ENCODE results near the gene CD300LG.

CD300LG gene

DNA sequence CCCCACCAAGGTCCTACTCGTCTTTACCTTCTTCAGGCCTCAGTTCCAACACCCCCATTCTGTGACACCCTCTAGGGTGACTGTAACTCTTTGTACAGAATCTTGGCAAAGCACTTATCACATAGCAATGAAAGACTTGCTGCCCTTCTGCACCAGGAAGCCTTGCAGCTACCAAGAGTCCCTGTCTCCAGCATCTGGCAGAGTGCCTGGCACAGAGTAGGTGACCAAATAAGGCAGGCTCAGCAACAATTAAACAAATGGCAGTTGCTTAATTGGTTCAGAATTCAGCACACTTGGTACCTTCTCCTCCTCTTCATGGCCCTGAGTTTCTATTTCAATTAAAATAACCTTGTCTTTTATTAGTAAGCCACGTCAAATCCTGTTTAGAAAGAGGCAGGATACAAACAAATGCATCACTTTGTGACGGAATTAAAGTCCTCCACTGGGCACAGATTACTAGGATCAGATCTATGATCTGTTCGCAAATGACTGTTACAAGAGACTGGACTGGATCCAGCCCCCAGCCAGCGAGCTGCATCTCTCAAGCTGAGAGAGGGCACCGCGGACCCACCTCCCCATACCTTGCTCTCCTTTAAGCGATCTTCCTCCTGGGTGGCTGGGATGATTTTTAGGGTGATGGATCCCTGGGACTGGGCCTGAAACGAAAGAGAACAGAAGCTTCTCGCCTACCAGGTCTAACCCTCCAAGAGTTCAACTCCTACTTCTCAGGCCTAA, 23.5 kb upstream of the CD300LG start:
- DNase-seq (ENCODE audit: low read depth) = no peak
- TF ChIP-seq, protein P1, sequence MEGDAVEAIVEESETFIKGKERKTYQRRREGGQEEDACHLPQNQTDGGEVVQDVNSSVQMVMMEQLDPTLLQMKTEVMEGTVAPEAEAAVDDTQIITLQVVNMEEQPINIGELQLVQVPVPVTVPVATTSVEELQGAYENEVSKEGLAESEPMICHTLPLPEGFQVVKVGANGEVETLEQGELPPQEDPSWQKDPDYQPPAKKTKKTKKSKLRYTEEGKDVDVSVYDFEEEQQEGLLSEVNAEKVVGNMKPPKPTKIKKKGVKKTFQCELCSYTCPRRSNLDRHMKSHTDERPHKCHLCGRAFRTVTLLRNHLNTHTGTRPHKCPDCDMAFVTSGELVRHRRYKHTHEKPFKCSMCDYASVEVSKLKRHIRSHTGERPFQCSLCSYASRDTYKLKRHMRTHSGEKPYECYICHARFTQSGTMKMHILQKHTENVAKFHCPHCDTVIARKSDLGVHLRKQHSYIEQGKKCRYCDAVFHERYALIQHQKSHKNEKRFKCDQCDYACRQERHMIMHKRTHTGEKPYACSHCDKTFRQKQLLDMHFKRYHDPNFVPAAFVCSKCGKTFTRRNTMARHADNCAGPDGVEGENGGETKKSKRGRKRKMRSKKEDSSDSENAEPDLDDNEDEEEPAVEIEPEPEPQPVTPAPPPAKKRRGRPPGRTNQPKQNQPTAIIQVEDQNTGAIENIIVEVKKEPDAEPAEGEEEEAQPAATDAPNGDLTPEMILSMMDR (IDR thresholded peaks at IDR 0.05; ENCODE audit: low read depth, low read length, missing control alignments) = no peak
- H3K4me3 ChIP-seq (ENCODE audit: low read depth, low read length) = no peak overlapping the region

DNA sequence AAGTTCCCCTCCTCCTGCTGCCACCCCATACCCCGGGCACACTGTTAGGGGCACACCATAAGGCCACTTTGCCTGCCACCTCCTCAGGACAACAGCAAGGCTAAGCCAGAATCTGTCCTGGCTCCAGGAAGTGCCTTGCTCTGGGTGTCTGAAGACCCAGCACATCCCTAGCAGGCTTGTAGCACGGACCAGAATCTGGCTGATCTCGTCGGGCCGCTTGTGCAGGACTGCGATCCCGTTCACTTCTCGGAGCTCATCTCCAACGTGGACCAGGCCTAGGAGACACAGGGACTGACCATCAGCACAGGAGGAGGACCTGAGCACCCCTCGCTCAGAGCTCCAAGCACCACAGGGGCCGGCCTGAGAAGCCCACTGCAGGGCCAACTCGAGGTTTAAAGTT, 21.4 kb upstream of the CD300LG start:
- no peak overlapping the region for H3K4me3 ChIP-seq (ENCODE audit: low read depth, low read length)
- TF ChIP-seq, protein P1 (IDR thresholded peaks at IDR 0.05; ENCODE audit: low read depth, low read length, missing control alignments) = no peak
- DNase-seq (ENCODE audit: low read depth) = no peak

DNA sequence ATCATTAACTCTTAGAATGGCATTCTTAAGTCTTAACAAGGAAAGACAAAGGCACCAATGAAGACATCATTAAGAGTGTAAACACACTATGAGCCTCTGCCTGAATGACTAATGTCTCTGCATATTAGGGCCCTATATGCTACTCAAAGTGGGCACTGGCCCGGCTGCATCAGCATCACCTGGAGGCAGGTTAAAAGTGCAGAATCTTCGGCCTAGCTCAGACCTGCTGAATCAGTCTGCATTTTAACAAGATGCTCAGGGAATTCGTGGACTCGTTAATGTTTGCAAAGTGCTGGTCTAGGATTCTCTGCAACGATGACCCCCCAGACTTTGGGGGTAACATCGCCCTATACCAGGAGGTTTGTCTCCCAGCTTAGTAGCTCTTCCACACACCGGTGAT, 20.8 kb upstream of the CD300LG start:
- TF ChIP-seq, protein P1 (IDR thresholded peaks at IDR 0.05; ENCODE audit: low read depth, low read length, missing control alignments) = no peak
- no peak overlapping the region for H3K4me3 ChIP-seq (ENCODE audit: low read depth, low read length)
- DNase-seq (ENCODE audit: low read depth) = no peak

DNA sequence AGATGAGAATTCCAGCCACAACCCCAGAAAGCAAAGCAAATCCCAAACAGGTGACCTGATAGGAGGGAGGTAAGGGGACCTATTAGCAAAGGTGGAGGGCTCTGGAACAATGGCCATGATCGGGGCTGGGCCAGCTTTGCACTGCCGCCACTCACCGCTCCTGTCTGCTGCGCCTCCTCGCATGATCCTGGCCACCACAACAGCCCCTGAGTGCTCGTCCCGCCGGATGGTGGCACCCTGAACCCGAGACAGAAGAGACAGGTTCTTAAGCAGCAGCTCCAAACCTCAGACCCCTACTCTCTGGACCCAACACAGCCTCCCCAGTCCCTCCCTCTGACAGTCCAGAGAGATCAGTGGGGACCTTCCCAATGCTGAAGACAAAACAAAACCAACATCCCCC, 19.4 kb upstream of the CD300LG start:
- TF ChIP-seq, protein P1 (IDR thresholded peaks at IDR 0.05; ENCODE audit: low read depth, low read length, missing control alignments) = no peak
- no peak overlapping the region for H3K4me3 ChIP-seq (ENCODE audit: low read depth, low read length)
- DNase-seq (ENCODE audit: low read depth) = no peak

DNA sequence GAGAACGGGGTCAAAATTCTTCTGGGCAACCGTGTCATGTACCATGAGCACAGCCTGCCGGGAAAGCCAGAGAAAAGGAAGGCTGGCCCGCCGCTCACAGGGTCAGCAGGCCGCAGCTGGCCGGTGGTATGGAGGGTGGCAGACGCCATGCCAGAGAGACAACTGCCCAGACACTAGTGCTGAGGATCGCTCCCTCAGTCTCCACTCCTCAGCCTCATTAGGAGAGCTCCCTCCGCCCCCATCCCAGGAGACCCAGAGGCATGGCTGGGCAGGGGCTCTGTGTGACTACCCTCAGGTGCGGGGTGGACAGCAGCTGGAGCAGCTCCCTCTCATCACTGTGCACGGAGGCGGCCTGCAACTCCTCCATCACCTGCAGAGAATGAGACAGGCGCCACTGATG, 17.2 kb upstream of the CD300LG start:
- DNase-seq (ENCODE audit: low read depth) = no peak
- TF ChIP-seq, protein P1 (IDR thresholded peaks at IDR 0.05; ENCODE audit: low read depth, low read length, missing control alignments) = no peak

DNA sequence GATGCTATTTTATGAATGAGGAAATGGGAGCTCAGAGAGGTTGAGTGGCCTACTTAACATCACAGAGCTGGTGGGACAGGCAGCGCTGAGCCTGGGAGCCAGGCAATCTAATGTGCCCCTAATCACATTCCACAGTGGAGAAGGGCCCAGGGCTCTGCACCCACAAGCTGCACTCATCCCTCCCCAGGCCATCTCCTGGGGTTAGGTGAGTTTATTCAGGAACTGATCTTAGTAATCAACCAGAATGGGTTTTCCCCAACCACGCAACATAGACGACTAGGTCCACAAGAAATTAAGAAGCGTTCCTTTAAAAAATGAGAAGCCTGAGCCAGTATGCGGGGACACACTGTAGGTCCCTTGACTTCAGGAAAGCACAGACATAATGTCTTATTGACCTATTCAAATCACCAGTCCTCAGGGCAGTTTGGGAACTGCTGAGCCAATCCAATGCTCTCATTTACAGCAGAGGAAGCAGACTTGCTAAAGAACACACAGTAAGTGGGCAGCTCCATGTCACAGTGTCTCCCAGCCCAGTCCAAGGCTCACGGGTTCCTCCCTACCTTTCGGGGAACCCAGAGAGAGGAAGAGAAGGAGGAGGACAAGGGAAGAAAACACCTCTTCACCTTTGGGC, 16.4 kb upstream of the CD300LG start:
- no peak overlapping the region for H3K4me3 ChIP-seq (ENCODE audit: low read depth, low read length)
- TF ChIP-seq, protein P1 (IDR thresholded peaks at IDR 0.05; ENCODE audit: low read depth, low read length, missing control alignments) = no peak
- DNase-seq (ENCODE audit: low read depth) = no peak

More for the DNA sequence above, 17.2 kb upstream of the CD300LG start:
- H3K4me3 ChIP-seq (ENCODE audit: low read depth, low read length) = no peak overlapping the region

DNA sequence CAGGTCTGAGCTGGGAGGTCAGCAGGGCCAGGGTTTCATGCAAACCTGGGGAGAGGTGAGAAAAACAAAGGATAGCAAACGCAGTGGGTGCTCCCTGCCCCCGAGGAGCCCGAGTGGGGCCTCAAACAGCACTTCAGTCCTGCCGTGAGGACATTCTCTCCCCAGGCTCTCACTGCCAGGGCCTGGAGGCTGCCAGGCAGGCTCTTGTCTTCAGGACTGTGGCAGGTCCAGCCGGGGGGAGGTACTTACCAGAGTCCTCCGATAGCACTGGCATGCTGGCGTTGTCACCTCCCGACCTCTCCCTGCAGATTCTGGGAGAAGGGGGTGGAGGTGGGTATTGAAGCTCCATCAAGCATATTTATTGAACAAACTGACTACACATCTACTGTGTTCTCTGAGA, 15.3 kb upstream of the CD300LG start:
- TF ChIP-seq, protein P1 (IDR thresholded peaks at IDR 0.05; ENCODE audit: low read depth, low read length, missing control alignments) = no peak
- no peak overlapping the region for H3K4me3 ChIP-seq (ENCODE audit: low read depth, low read length)
- no peak for DNase-seq (ENCODE audit: low read depth)

Data from GM12864 (cell line).